HL-60/S4 (cell line): ENCODE measurements around the gene SH3PXD2A.

Source experiments
- in situ Hi-C: fragments of 300-500 bp; cut with MboI; formaldehyde crosslinking; loops from 2 replicates; pipeline ENCODE4 v1.14.3; 2022; ENCODE audit warnings: low sequenced_read_pairs

Gene SH3PXD2A

GRCh38 chr10:103712898-103713498 is 142.4 kb downstream of the SH3PXD2A start:
- in situ Hi-C loops, result loop anchor here (25.0 kb wide), 2 partner anchors 149 to 499 kb away; partner anchors contain the start of gene SH3PXD2A

- in situ Hi-C loops, result loop anchor here (25.0 kb wide), 2 partner anchors 150 to 500 kb away; partner anchors contain the start of gene SH3PXD2A
Measured at GRCh38 chr10:103712146-103712545, 143.2 kb downstream of the SH3PXD2A start.

GRCh38 chr10:103711351-103711994 is 143.9 kb downstream of the SH3PXD2A start:
- in situ Hi-C loops, result loop anchor here (25.0 kb wide), 2 partner anchors 151 to 501 kb away; partner anchors contain the start of gene SH3PXD2A

- in situ Hi-C loops, result loop anchor here (25.0 kb wide), 2 partner anchors 152 to 502 kb away; partner anchors contain the start of gene SH3PXD2A
Measured at GRCh38 chr10:103710490-103710889, 144.9 kb downstream of the SH3PXD2A start.

- in situ Hi-C loops, result loop anchor here (25.0 kb wide), 2 partner anchors 153 to 503 kb away; partner anchors contain the start of gene SH3PXD2A
Measured at GRCh38 chr10:103709341-103709920, 145.9 kb downstream of the SH3PXD2A start.

- in situ Hi-C loops, result loop anchor here (25.0 kb wide), 2 partner anchors 154 to 504 kb away; partner anchors contain the start of gene SH3PXD2A
Measured at GRCh38 chr10:103708627-103709288, 146.6 kb downstream of the SH3PXD2A start.

- in situ Hi-C loops, result loop anchor here (25.0 kb wide), 2 partner anchors 154 to 504 kb away; partner anchors contain the start of gene SH3PXD2A
Measured at GRCh38 chr10:103707956-103708626, 147.3 kb downstream of the SH3PXD2A start.

- in situ Hi-C loops, result loop anchor here (25.0 kb wide), 2 partner anchors 156 to 506 kb away; partner anchors contain the start of gene SH3PXD2A
Measured at GRCh38 chr10:103706762-103707161, 148.6 kb downstream of the SH3PXD2A start.

GRCh38 chr10:103706047-103706446 is 149.3 kb downstream of the SH3PXD2A start:
- in situ Hi-C loops, result loop anchor here (25.0 kb wide), 2 partner anchors 156 to 506 kb away; partner anchors contain the start of gene SH3PXD2A

- in situ Hi-C loops, result loop anchor here (25.0 kb wide), 2 partner anchors 158 to 508 kb away; partner anchors contain the start of gene SH3PXD2A
Measured at GRCh38 chr10:103703941-103704919, 151.1 kb downstream of the SH3PXD2A start.

- in situ Hi-C loops, result loop anchor here (25.0 kb wide), 2 partner anchors 161 to 511 kb away; partner anchors contain the start of gene SH3PXD2A
Measured at GRCh38 chr10:103701380-103702222, 153.8 kb downstream of the SH3PXD2A start.

GRCh38 chr10:103700436-103700715 is 155.0 kb downstream of the SH3PXD2A start:
- in situ Hi-C loops, result loop anchor here (25.0 kb wide), 2 partner anchors 162 to 512 kb away; partner anchors contain the start of gene SH3PXD2A

GRCh38 chr10:103699611-103700435 is 155.6 kb downstream of the SH3PXD2A start:
- in situ Hi-C loops, result loop anchor here (25.0 kb wide), 2 partner anchors 162 to 512 kb away; partner anchors contain the start of gene SH3PXD2A

- in situ Hi-C loops, result no loop called here
Measured at GRCh38 chr10:103698266-103698665, 157.1 kb downstream of the SH3PXD2A start.

GRCh38 chr10:103697787-103698186 is 157.6 kb downstream of the SH3PXD2A start:
- in situ Hi-C loops, result no loop called here

GRCh38 chr10:103696411-103697145 is 158.8 kb downstream of the SH3PXD2A start:
- in situ Hi-C loops, result no loop called here

GRCh38 chr10:103696094-103696410 is 159.3 kb downstream of the SH3PXD2A start:
- in situ Hi-C loops, result no loop called here
